ENCODE results near the gene MCC.
A peak's percentile ranks its signal among the peaks of the same experiment; 100 is the strongest.

MCC gene

GRCh38 chr5:113249206-113249605 lies 239.0 kb downstream of the MCC start:
- Histone ChIP-seq H3K27me3 (ENCODE audit: insufficient read depth, poor library complexity, severe bottlenecking) (no peaks in the 10 kb centered on the region), H3K27ac (replicated peaks) (no peak overlapping the region), H3K4me3 (replicated peaks; ENCODE audit: insufficient read depth, low read length) (no peak overlapping the region)
- DNase-seq (ENCODE audit: low read depth in 1 of 2, low spot score in 1 of 2) = no peak
- TF ChIP-seq, protein P1, sequence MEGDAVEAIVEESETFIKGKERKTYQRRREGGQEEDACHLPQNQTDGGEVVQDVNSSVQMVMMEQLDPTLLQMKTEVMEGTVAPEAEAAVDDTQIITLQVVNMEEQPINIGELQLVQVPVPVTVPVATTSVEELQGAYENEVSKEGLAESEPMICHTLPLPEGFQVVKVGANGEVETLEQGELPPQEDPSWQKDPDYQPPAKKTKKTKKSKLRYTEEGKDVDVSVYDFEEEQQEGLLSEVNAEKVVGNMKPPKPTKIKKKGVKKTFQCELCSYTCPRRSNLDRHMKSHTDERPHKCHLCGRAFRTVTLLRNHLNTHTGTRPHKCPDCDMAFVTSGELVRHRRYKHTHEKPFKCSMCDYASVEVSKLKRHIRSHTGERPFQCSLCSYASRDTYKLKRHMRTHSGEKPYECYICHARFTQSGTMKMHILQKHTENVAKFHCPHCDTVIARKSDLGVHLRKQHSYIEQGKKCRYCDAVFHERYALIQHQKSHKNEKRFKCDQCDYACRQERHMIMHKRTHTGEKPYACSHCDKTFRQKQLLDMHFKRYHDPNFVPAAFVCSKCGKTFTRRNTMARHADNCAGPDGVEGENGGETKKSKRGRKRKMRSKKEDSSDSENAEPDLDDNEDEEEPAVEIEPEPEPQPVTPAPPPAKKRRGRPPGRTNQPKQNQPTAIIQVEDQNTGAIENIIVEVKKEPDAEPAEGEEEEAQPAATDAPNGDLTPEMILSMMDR (IDR thresholded peaks at IDR 0.05; ENCODE audit: insufficient read depth, low read length) = no peak
- no peak for TF ChIP-seq SPI1 (IDR thresholded peaks at IDR 0.05; ENCODE audit: borderline replicate concordance, low read depth)
- no peak for TF ChIP-seq REST (IDR thresholded peaks at IDR 0.05; ENCODE audit: insufficient replicate concordance, low read depth)
- TF ChIP-seq GABPA (IDR thresholded peaks at IDR 0.05; ENCODE audit: low read depth) = no peak
- no peak for TF ChIP-seq POLR2AphosphoS5 (IDR thresholded peaks at IDR 0.05; ENCODE audit: low read depth)

DNA sequence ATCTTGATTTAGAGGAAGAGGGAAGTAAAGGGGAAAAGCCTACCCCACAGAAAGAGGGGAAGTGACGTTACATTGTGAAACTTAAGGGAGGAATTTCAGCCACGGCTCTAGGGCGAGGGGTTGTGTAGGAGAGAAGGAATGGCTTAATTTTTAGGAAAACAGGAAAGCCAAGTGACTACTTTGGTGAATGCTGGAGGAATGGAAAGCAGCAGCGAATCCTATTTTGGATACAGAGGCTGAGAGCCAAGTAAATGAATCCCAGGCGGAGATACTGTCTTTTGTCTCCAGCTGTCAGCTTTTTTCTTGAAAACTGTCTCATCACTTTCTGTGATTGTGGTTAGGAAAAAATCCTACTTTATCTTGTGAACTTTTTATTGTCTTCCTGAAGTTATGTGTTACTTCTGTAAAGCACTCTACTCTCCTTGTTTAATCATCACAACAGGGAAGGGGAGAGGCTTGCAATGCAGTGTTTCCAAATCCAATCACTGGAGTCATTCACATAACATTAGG lies 241.8 kb downstream of the MCC start:
- H3K27ac ChIP-seq (replicated peaks) = no peak overlapping the region
- DNase-seq (ENCODE audit: low read depth in 1 of 2, low spot score in 1 of 2) = peak in 1 of 2 experiments; percentile 2
- H3K27me3 ChIP-seq (ENCODE audit: insufficient read depth, poor library complexity, severe bottlenecking) = no peaks in the 10 kb centered on the region
- no peak overlapping the region for H3K4me3 ChIP-seq (replicated peaks; ENCODE audit: insufficient read depth, low read length)
- peak; percentile 78 for TF ChIP-seq SPI1 (IDR thresholded peaks at IDR 0.05; ENCODE audit: borderline replicate concordance, low read depth)
- TF ChIP-seq POLR2AphosphoS5 (IDR thresholded peaks at IDR 0.05; ENCODE audit: low read depth) = no peak

DNA sequence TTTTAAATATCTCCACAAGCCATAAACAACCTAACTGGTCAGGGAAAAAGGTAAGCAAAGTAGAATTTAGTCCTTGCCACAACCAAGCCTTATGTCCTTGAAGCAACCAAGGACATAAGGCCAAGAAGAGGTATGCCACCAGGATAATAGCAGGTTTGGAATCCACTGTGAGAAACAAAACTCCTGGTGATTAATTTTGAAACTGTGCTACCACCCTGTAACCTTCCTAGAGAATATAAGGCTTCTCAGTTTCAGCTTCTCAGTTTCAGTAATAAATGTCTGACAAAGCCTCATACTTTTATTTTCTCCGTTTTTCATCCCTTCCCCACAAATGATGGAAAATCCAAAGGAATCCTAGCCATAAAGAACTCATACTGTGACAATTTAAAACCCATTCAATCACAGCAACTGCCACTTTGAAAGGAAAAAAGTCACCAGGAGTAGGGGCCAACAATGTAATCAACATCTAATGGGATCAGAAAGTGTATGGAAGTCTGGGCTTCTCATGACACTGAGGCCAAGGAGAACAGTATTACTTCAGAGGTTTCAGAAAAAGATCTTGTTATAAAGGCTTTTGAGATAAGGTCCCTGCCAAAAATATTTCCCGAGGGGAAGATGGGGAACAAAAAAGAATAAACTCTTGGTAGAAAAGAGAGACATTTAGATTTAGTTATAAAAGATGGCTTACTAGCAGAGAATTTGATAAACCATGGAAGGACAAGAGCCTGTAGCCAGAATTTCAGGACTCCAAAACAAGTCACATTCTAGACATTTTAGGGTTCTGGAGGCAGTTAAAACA lies 242.6 kb downstream of the MCC start:
- H3K4me3 ChIP-seq (replicated peaks; ENCODE audit: insufficient read depth, low read length) = no peak overlapping the region
- no peak overlapping the region for H3K27ac ChIP-seq (replicated peaks)
- DNase-seq (ENCODE audit: low read depth in 1 of 2, low spot score in 1 of 2) = no peak
- no peak for TF ChIP-seq REST (IDR thresholded peaks at IDR 0.05; ENCODE audit: insufficient replicate concordance, low read depth)
- no peak for TF ChIP-seq GABPA (IDR thresholded peaks at IDR 0.05; ENCODE audit: low read depth)
- no peaks in the 10 kb centered on the region for H3K27me3 ChIP-seq (ENCODE audit: insufficient read depth, poor library complexity, severe bottlenecking)

GRCh38 chr5:113244966-113245365 lies 243.3 kb downstream of the MCC start:
- Histone ChIP-seq H3K4me3 (replicated peaks; ENCODE audit: insufficient read depth, low read length) (no peak overlapping the region), H3K27ac (replicated peaks) (no peak overlapping the region), H3K27me3 (ENCODE audit: insufficient read depth, poor library complexity, severe bottlenecking) (no peaks in the 10 kb centered on the region)
- DNase-seq (ENCODE audit: low read depth in 1 of 2, low spot score in 1 of 2) = no peak
- TF ChIP-seq POLR2AphosphoS5 (IDR thresholded peaks at IDR 0.05; ENCODE audit: low read depth) (no peak), GABPA (IDR thresholded peaks at IDR 0.05; ENCODE audit: low read depth) (no peak), SPI1 (IDR thresholded peaks at IDR 0.05; ENCODE audit: borderline replicate concordance, low read depth) (no peak), REST (IDR thresholded peaks at IDR 0.05; ENCODE audit: insufficient replicate concordance, low read depth) (no peak)
- TF ChIP-seq, protein P1 (IDR thresholded peaks at IDR 0.05; ENCODE audit: insufficient read depth, low read length) = no peak
